Esophagus squamous epithelium (tissue), 5 donors: ENCODE data around the gene SNX2. TPM values are rescaled to one million over a fixed set of nuclear protein-coding genes. Genes with fewer than 3 reads are reported as not detected.

Experiments
- DNase-seq: peaks from one replicate; lab custom pipeline; 2025; lab: John Stamatoyannopoulos, UW
- H3K27ac ChIP-seq, 4 donors: fragments of 200-600 bp; sonication (generic); one replicate each; pipeline ENCODE4 v1.5.1; 2016 to 2019; ENCODE audit warnings: mild to moderate bottlenecking in 1 of 4
- H3K27me3 ChIP-seq, 4 donors: fragments of 200-600 bp; sonication (generic); 1 replicate in 3 of 4; 2 replicates in 1 of 4; pipeline versions ENCODE4 v1.5.1 to v1.6.0; 2017 to 2021; ENCODE audit warnings: antibody characterized with exemption in 1 of 4
- H3K36me3 ChIP-seq, 3 donors: fragments of 200-600 bp; sonication (generic); one replicate each; pipeline ENCODE4 v1.5.1; 2016 to 2019
- H3K4me1 ChIP-seq, 3 donors: fragments of 200-600 bp; sonication (generic); one replicate each; pipeline ENCODE4 v1.5.1; 2017 to 2019
- H3K4me3 ChIP-seq, 4 donors: fragments of 200-600 bp; sonication (generic); 1 replicate in 3 of 4; 2 replicates in 1 of 4; pipeline ENCODE4 v1.5.1; 2016 to 2019; ENCODE audit warnings: mild to moderate bottlenecking in 2 of 4, moderate library complexity in 1 of 4
- H3K9me3 ChIP-seq, 3 donors: fragments of 200-600 bp; sonication (generic); one replicate each; pipeline ENCODE4 v1.5.1; 2016 to 2019
- CTCF ChIP-seq, 6 experiments: fragments of 450-650 bp in 4 of 6; fragments of 200-600 bp in 2 of 6; sonication (generic) in 2 of 6; IDR thresholded peaks; one replicate each; pipeline ENCODE4 v1.5.1; 2016 to 2019; ENCODE audit warnings: antibody characterized with exemption in 6 of 6, mild to moderate bottlenecking in 4 of 6, moderate library complexity in 4 of 6
- POLR2A ChIP-seq, 4 donors: fragments of 450-650 bp; IDR thresholded peaks; one replicate each; pipeline ENCODE4 v1.6.1; 2017; ENCODE audit warnings: antibody characterized with exemption in 4 of 4, mild to moderate bottlenecking in 4 of 4, moderate library complexity in 3 of 4
- WGBS, 2 donors: methylation state at CpG; one replicate each; pipeline ENCODE4 v1.1.5; 2018; 5-methylcytosine and 5-hydroxymethylcytosine counted together
- intact Hi-C: fragments of 100-400 bp; cut with DNase I; formaldehyde crosslinking; loops from one replicate; pipeline ENCODE4 v1.15.0; 2022
- total RNA-seq, 4 donors: library from RNA; depleted of rRNA; stranded (reverse); fragments of >200 nt; gene quantifications; one replicate each; pipeline ENCODE4 v1.1.0, GENCODE V29; 2016
- donor health status: DM: yes; HTN: yes; CAD: no.

SNX2 gene
- total RNA-seq, 4 donors from 2014 or later: 33.9 to 64.7 (median 49.1) TPM

- 97 to 100% methylated on average over 1 of the region's 1 CpG for WGBS, 2 donors
- TF ChIP-seq CTCF (IDR thresholded peaks at IDR 0.05) (no peak), POLR2A (IDR thresholded peaks at IDR 0.05) (no peak)
- Histone ChIP-seq H3K4me1 (no peaks in the 10 kb centered on the region), H3K4me3 (no peak overlapping the region), H3K27me3 (no peaks in the 10 kb centered on the region), H3K27ac (no peak overlapping the region), H3K9me3 (peaks cover 0 to 10% (median 4%) of the 10 kb centered on the region in 3 donors), H3K36me3 (no peaks in the 10 kb centered on the region)
- intact Hi-C loops: no loop called here
- no peak for DNase-seq
These were observed 13.5 kb downstream of the SNX2 start for GRCh38 chr5:122788371-122788770.

DNA sequence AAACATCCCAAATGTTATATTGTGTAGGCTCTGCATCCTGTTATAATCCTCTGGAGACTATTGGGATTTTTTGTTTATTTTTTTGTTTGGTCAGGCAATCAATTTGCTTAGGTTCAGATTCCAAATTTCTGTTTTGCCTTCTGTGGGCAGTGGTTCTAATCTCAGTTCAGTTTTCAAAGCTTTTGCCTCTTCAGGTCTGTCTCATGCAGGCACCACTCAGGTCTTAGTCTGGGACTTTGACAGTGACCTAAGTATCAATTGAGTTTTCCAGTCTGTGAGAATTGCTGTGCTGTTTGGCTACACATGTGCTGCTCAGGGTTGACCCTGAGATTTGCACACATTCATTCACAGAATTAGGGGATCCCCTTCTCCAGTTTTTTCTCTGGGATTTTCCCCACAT lies 14.1 kb downstream of the SNX2 start:
- peaks cover 0 to 10% (median 4%) of the 10 kb centered on the region in 3 donors for H3K9me3 ChIP-seq
- H3K36me3 ChIP-seq: no peaks in the 10 kb centered on the region
- no peaks in the 10 kb centered on the region for H3K4me1 ChIP-seq
- H3K27ac ChIP-seq: no peak overlapping the region
- H3K27me3 ChIP-seq: no peaks in the 10 kb centered on the region
- no peak for TF ChIP-seq POLR2A (IDR thresholded peaks at IDR 0.05)
- TF ChIP-seq CTCF (IDR thresholded peaks at IDR 0.05): no peak
- DNase-seq: no peak
- intact Hi-C loops: no loop called here
- no peak overlapping the region for H3K4me3 ChIP-seq

DNA sequence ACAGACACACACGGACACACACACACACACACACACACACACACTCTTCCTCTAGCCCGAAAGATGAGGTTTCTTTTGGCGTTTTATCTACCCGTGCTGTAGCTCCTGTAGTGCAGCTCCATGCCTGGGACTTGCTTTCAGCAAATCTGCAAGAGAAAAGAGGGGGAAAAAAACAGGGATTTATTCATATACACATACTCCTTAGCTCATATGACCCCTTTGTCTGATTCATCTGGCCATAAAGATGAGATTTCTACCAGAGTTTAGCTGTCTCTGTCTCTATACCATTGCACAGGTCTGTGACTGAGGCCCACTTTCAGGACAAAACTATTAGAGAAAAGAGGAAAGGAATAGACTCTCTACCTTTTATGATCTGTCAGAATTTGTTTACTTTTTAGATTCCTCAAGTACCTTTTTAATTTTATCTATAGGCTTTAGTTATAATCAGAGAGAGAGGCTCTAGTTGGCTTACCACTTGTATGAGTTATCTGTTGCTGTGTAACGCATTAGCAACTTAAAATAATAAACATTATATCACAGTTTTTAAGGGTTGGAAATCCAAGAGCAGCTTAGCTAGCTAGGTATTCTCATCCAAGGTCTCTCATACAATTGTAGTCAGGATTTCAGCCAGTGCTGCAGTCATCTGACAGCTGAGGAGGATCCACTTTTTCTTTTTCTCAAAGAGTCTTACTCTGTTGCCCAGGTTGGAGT lies 14.7 kb downstream of the SNX2 start:
- no peak for TF ChIP-seq CTCF (IDR thresholded peaks at IDR 0.05)
- no peak for TF ChIP-seq POLR2A (IDR thresholded peaks at IDR 0.05)
- no peak overlapping the region for H3K27ac ChIP-seq
- no peak overlapping the region for H3K4me3 ChIP-seq
- no peaks in the 10 kb centered on the region for H3K36me3 ChIP-seq
- H3K9me3 ChIP-seq: peaks cover 0 to 10% (median 4%) of the 10 kb centered on the region in 3 donors
- intact Hi-C loops: no loop called here
- 87 to 91% methylated on average over 5 of the region's 5 CpGs for WGBS, 2 donors
- DNase-seq: no peak
- H3K27me3 ChIP-seq: no peaks in the 10 kb centered on the region
- no peaks in the 10 kb centered on the region for H3K4me1 ChIP-seq

- no peak for DNase-seq
- TF ChIP-seq CTCF (IDR thresholded peaks at IDR 0.05) (no peak), POLR2A (IDR thresholded peaks at IDR 0.05) (no peak)
- Histone ChIP-seq H3K36me3 (peaks cover 0 to 9% (median 0%) of the 10 kb centered on the region in 3 donors), H3K4me3 (no peak overlapping the region), H3K27me3 (no peaks in the 10 kb centered on the region), H3K27ac (no peak overlapping the region), H3K9me3 (peaks cover 0 to 5% (median 0%) of the 10 kb centered on the region in 3 donors), H3K4me1 (no peaks in the 10 kb centered on the region)
- WGBS, 2 donors: 85 to 95% methylated on average over 5 of the region's 5 CpGs
- intact Hi-C loops: no loop called here
These were observed 15.6 kb downstream of the SNX2 start for GRCh38 chr5:122790354-122791103.

GRCh38 chr5:122805481-122805880 lies 30.6 kb downstream of the SNX2 start:
- H3K36me3 ChIP-seq: peaks cover 0 to 86% (median 4%) of the 10 kb centered on the region in 3 donors

More at GRCh38 chr5:122805481-122805880, 30.6 kb downstream of the SNX2 start:
- Histone ChIP-seq H3K27ac (no peak overlapping the region), H3K9me3 (no peaks in the 10 kb centered on the region), H3K27me3 (no peaks in the 10 kb centered on the region), H3K4me3 (no peak overlapping the region), H3K4me1 (no peaks in the 10 kb centered on the region)
- DNase-seq: no peak
- intact Hi-C loops: no loop called here
- 73 to 93% methylated on average over 2 of the region's 2 CpGs for WGBS, 2 donors
- TF ChIP-seq CTCF (IDR thresholded peaks at IDR 0.05): no peak
- TF ChIP-seq POLR2A (IDR thresholded peaks at IDR 0.05): no peak
